22Rv1 (cell line): ENCODE results near the gene WWOX.

Source experiments
- ZFX ChIP-seq: fragments of 450-650 bp; IDR thresholded peaks from 2 replicates; pipeline ENCODE4 v1.6.1; 2017; ENCODE audit warnings: antibody characterized with exemption, borderline replicate concordance
- TF ChIP-seq, protein P1 (sequence below): fragments of 450-650 bp; IDR thresholded peaks from 2 replicates; pipeline ENCODE4 v1.5.1; 2017; ENCODE audit warnings: mild to moderate bottlenecking

DNA sequence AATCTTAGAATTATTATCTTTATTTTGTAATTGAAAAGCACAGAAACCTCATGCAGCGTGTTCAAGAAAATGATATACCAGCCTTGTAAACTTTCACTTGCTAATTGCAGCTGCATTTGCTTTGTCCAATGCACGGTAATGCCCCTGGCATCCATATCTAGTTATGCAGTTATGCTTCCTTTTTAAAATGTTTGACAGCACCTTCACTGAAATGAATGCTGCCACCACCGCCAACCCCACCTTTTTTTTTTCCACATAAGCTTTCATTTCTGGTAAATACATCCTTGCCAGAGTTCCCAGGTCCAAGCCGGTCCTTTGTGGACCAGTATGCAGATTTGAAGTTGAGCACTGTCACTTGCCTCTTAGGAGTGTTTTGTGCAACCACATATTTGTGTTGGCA lies 338.8 kb downstream of the WWOX start:
- TF ChIP-seq, protein P1, sequence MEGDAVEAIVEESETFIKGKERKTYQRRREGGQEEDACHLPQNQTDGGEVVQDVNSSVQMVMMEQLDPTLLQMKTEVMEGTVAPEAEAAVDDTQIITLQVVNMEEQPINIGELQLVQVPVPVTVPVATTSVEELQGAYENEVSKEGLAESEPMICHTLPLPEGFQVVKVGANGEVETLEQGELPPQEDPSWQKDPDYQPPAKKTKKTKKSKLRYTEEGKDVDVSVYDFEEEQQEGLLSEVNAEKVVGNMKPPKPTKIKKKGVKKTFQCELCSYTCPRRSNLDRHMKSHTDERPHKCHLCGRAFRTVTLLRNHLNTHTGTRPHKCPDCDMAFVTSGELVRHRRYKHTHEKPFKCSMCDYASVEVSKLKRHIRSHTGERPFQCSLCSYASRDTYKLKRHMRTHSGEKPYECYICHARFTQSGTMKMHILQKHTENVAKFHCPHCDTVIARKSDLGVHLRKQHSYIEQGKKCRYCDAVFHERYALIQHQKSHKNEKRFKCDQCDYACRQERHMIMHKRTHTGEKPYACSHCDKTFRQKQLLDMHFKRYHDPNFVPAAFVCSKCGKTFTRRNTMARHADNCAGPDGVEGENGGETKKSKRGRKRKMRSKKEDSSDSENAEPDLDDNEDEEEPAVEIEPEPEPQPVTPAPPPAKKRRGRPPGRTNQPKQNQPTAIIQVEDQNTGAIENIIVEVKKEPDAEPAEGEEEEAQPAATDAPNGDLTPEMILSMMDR = no peak
- no peak for TF ChIP-seq ZFX
